Panc1 (cell line): Measurements from ENCODE around the gene CDK18. TPM values are rescaled to one million over a fixed set of nuclear protein-coding genes. Genes with fewer than 3 reads are reported as not detected.

Experiments used
- ATAC-seq: fragments of 200-7000 bp; cut with Tn5 transposase; 2 replicates; pipeline ENCODE4 v1.9.1; 2020; ENCODE audit warnings: mild to moderate bottlenecking, moderate library complexity
- BruUV-seq: library from RNA; stranded (reverse); fragments of 400-500 nt; replicated peaks from 2 replicates; lab custom pipeline; 2021; lab: Mats Ljungman, UMichigan
- CTCF ChIA-PET: fragments of 300-600 bp; sonication (Branson Sonifier 250); formaldehyde crosslinking; loops from one replicate; lab custom pipeline; 2022; ENCODE audit warnings: antibody characterized with exemption; lab: Charles Lee
- POLR2A ChIA-PET: fragments of 300-600 bp; sonication (Branson Sonifier 250); formaldehyde crosslinking; loops from one replicate; lab custom pipeline; 2022; ENCODE audit warnings: antibody characterized with exemption; lab: Charles Lee
- DNase-seq: peaks from one replicate; pipeline ENCODE4 v3.0.0-alpha.2; 2010; ENCODE audit warnings: low read depth, low spot score
- H3K27ac ChIP-seq: 2 replicates; pipeline ENCODE4 v1.5.1; 2011; ENCODE audit warnings: mild to moderate bottlenecking, low read length, inconsistent platforms
- H3K27me3 ChIP-seq: fragments of 200-500 bp; sonication (Bioruptor generic); 2 replicates; pipeline ENCODE4 v1.6.0; 2014; ENCODE audit warnings: low read length, inconsistent platforms; ENCODE audit not compliant: control insufficient read depth, insufficient read depth
- H3K36me3 ChIP-seq: fragments of 200-500 bp; sonication (Bioruptor generic); 2 replicates; pipeline ENCODE4 v1.5.1; 2014; ENCODE audit warnings: inconsistent platforms, mild to moderate bottlenecking, low read length, moderate library complexity; ENCODE audit not compliant: control insufficient read depth, insufficient read depth
- H3K4me1 ChIP-seq: 2 replicates; pipeline ENCODE4 v1.5.1; 2011; ENCODE audit warnings: inconsistent platforms, mild to moderate bottlenecking, low read length, moderate library complexity; ENCODE audit not compliant: control insufficient read depth, insufficient read depth
- H3K4me3 ChIP-seq, 2 experiments: 2 replicates each; pipeline ENCODE4 v1.5.1; 2011 to 2012; ENCODE audit warnings: low read depth in 2 of 2, low read length in 2 of 2, mild to moderate bottlenecking in 2 of 2, inconsistent platforms in 1 of 2, moderate library complexity in 1 of 2
- H3K9me3 ChIP-seq: fragments of 200-500 bp; sonication (Bioruptor generic); 2 replicates; pipeline ENCODE4 v1.5.1; 2014; ENCODE audit warnings: low read depth, mild to moderate bottlenecking, inconsistent platforms, low read length, moderate library complexity; ENCODE audit not compliant: control insufficient read depth, insufficient read depth
- CTCF ChIP-seq: fragments of 450-650 bp; IDR thresholded peaks from 2 replicates; pipeline ENCODE4 v1.5.1; 2017; ENCODE audit warnings: mild to moderate bottlenecking
- POLR2AphosphoS5 ChIP-seq: IDR thresholded peaks from 2 replicates; pipeline ENCODE4 v1.6.1; 2012; ENCODE audit warnings: mild to moderate bottlenecking, low read depth, low read length, moderate library complexity
- REST ChIP-seq, 2 experiments: IDR thresholded peaks; 2 replicates each; pipeline ENCODE4 v1.6.1; 2011 to 2012; ENCODE audit warnings: low read depth in 2 of 2, control low read depth in 1 of 2, low read length in 1 of 2, mild to moderate bottlenecking in 1 of 2, moderate library complexity in 1 of 2; ENCODE audit not compliant: insufficient read depth in 1 of 2
- SIN3A ChIP-seq: IDR thresholded peaks from 2 replicates; pipeline ENCODE4 v1.6.1; 2012; ENCODE audit warnings: low read depth, mild to moderate bottlenecking, low read length, moderate library complexity, borderline replicate concordance; ENCODE audit not compliant: insufficient read depth
- TCF7L2 ChIP-seq: IDR thresholded peaks from 2 replicates; pipeline ENCODE4 v1.6.1; 2011; ENCODE audit warnings: mild to moderate bottlenecking, low read depth, low read length, inconsistent platforms
- in situ Hi-C: cut with HindIII; loops from 2 replicates; pipeline ENCODE4 v1.10.0; 2016; ENCODE audit warnings: low sequenced_read_pairs, low pct_unique_long_range_greater_than_20kb
- intact Hi-C: fragments of 100-400 bp; cut with micrococcal nuclease; formaldehyde crosslinking; loops from one replicate; pipeline ENCODE4 v1.10.0; 2022; ENCODE audit not compliant: unreplicated experiment
- total RNA-seq: library from RNA; stranded (reverse); gene quantifications from one replicate; pipeline ENCODE4 v1.2.1, GENCODE V29; 2021; ENCODE audit not compliant: unreplicated experiment

Gene CDK18
- total RNA-seq, 1 experiment from 2014 or later, result 7.0 TPM

- DNase-seq, result no peak
- Histone ChIP-seq H3K27ac (no peak overlapping the region), H3K4me3 (peak overlapping the region in 1 of 2 experiments; percentile 11; a peak in 1 of 4 replicates), H3K9me3 (no peaks in the 10 kb centered on the region), H3K27me3 (no peaks in the 10 kb centered on the region), H3K4me1 (peaks cover 11% of the 10 kb centered on the region), H3K36me3 (no peaks in the 10 kb centered on the region)
- peak; percentile 11; the same call in 1 of the 2 replicates for ATAC-seq
- in situ Hi-C loops, result no loop called here
- no peak for TF ChIP-seq SIN3A
- no peak for TF ChIP-seq CTCF
- no peak for TF ChIP-seq TCF7L2
- TF ChIP-seq REST (IDR thresholded peaks at IDR 0.05; ENCODE audit: insufficient read depth in 1 of 2, low read depth in 2 of 2, low read length in 1 of 2), result no peak
- TF ChIP-seq POLR2AphosphoS5, result no peak
- no TSS peak for BruUV-seq
- ChIA-PET POLR2A (no interaction called here), CTCF (interaction anchor here (0.9 to 1.3 kb wide), 5 partner anchors 15 to 104 kb away, joined by 3 to 5 read pairs (median 3); partner anchors contain the start of gene ELK4)
- intact Hi-C loops, result loop anchor here (2.0 kb wide), 2 partner anchors 104 to 128 kb away; partner anchors contain the start of gene ELK4
These were observed 24.0 kb downstream of the CDK18 start for GRCh38 chr1:205528446-205528886.

- DNase-seq, result no peak
- ATAC-seq, result peak; percentile 89
- ChIA-PET CTCF (interaction anchor here (0.6 to 1.3 kb wide), 7 partner anchors 15 to 258 kb away, joined by 3 to 5 read pairs (median 3); partner anchors contain the start of gene ELK4), POLR2A (no interaction called here)
- peak overlapping the region; percentile 20 to 33; a peak in 3 of 4 replicates for H3K4me3 ChIP-seq
- H3K36me3 ChIP-seq, result no peaks in the 10 kb centered on the region
- peaks cover 11% of the 10 kb centered on the region for H3K4me1 ChIP-seq
- no peaks in the 10 kb centered on the region for H3K9me3 ChIP-seq
- intact Hi-C loops (loop anchor here (2.0 kb wide), 2 partner anchors 104 to 128 kb away; partner anchors contain the start of gene ELK4), in situ Hi-C loops (no loop called here)
- TF ChIP-seq TCF7L2 (no peak), SIN3A (no peak), POLR2AphosphoS5 (no peak), REST (IDR thresholded peaks at IDR 0.05; ENCODE audit: insufficient read depth in 1 of 2, low read depth in 2 of 2, low read length in 1 of 2) (no peak), CTCF (peak; percentile 98)
- H3K27me3 ChIP-seq, result no peaks in the 10 kb centered on the region
- BruUV-seq, result no TSS peak
- no peak overlapping the region for H3K27ac ChIP-seq
These were observed 24.7 kb downstream of the CDK18 start for GRCh38 chr1:205528887-205529825.
